Measurements from ENCODE around the gene SCFD2. TPM values are rescaled to one million over a fixed set of nuclear protein-coding genes. Genes with fewer than 3 reads are reported as not detected.
"Not testable (repeated sequence)": the region's sequence is repeated elsewhere in the genome, so short reads cannot be mapped to it uniquely, and the experiment has no call there.

SCFD2 gene
- total RNA-seq, 1 donor from 2014 or later, result 13.2 TPM

GRCh38 chr4:53141308-53141707 is 224.6 kb downstream of the SCFD2 start:
- Histone ChIP-seq H3K27me3 (ENCODE audit: low read depth) (no peaks in the 10 kb centered on the region), H3K36me3 (peaks cover 15% of the 10 kb centered on the region), H3K4me3 (no peak overlapping the region), H3K27ac (no peak overlapping the region), H3K9me3 (no peaks in the 10 kb centered on the region), H3K4me1 (no peaks in the 10 kb centered on the region)
- TF ChIP-seq CTCF (IDR thresholded peaks at IDR 0.05), result no peak
- no peak for ATAC-seq
- DNase-seq, result no peak
- intact Hi-C loops (cut with DNase I), result no loop called here

DNA sequence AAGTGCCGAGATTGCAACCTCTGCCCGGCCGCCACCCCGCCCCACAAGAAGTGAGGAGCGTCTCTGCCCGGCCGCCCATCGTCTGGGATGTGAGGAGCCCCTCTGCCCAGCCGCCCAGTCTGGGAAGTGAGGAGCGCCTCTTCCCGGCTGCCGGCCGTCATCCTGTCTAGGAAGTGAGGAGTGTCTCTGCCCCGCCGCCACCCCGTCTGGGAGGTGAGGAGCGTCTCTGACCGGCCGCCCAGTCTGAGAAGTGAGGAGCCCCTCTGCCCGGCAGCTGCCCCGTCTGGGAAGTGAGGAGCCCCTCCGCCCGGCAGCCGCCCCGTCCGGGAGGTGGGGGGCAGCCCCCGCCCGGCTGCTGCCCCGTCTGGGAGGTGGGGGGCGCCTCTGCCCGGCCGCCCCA is 226.6 kb downstream of the SCFD2 start:
- H3K27ac ChIP-seq; ATAC-seq; H3K27me3 ChIP-seq (ENCODE audit: low read depth); H3K36me3 ChIP-seq; H3K4me1 ChIP-seq; DNase-seq; H3K9me3 ChIP-seq; H3K4me3 ChIP-seq; intact Hi-C loops (cut with DNase I): not testable (repeated sequence)

DNA sequence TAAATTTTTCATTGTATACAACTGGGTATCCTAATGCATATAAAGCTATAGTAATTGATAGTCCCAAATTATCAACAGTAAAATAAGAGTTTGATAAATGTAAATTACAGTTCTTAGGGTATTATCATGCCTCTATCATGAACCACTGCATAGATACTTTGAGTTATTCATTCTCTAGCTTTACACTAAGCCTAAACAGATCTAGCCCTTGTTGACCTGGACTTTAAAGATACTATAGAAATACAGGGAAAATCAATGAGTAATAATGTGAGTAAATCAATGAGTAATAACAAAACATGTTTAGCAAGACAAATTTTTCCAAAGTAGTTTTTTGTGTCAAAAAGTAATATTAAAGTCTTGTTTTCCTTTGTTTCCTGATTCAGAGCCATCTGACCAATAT is 228.4 kb downstream of the SCFD2 start:
- ATAC-seq, result no peak
- Histone ChIP-seq H3K27me3 (ENCODE audit: low read depth) (no peaks in the 10 kb centered on the region), H3K27ac (no peak overlapping the region), H3K4me3 (no peak overlapping the region), H3K4me1 (no peaks in the 10 kb centered on the region), H3K36me3 (no peaks in the 10 kb centered on the region), H3K9me3 (no peaks in the 10 kb centered on the region)
- DNase-seq, result no peak
- TF ChIP-seq CTCF (IDR thresholded peaks at IDR 0.05), result no peak
- intact Hi-C loops (cut with DNase I), result no loop called here

GRCh38 chr4:53136954-53137353 is 228.9 kb downstream of the SCFD2 start:
- Histone ChIP-seq H3K4me1 (no peaks in the 10 kb centered on the region), H3K36me3 (no peaks in the 10 kb centered on the region), H3K4me3 (no peak overlapping the region), H3K27ac (no peak overlapping the region), H3K27me3 (ENCODE audit: low read depth) (no peaks in the 10 kb centered on the region), H3K9me3 (no peaks in the 10 kb centered on the region)
- TF ChIP-seq CTCF (IDR thresholded peaks at IDR 0.05), result no peak
- DNase-seq (no peak), ATAC-seq (no peak)
- intact Hi-C loops (cut with DNase I), result no loop called here

DNA sequence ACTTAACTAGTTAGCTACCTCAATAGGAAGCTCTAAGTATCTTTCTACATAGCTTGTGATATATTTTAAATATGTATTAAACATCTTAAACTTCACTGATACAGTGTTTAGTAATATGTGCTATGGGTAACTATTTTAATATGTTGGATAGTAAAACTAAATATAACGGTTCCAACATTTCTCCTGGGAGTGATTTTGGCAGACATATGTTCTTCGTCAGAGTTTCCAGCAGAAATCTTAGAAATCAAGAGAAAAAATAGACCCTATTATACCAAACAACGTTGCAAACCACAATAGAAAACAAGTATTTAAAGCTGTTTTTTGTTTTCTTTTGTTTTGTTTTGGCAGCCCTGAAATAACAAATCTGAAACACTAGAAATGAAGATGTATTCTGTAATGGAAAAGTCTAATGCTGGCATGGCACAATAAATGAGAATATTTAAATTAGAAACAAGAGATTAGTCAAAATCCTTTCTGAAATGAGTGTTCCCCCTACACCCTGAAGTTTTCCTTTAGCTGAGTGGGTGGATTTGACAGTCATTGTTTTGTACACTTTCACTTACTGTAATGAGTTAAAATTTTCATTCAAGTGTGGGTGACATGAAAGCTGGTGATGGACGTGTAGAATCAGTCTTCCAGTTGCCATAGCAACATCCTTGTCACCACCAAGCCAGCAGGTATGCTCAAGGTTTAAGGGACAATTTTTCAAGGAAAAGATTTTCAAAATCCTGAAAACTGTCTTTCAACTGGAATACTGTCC is 233.5 kb downstream of the SCFD2 start:
- no peak for ATAC-seq
- no peaks in the 10 kb centered on the region for H3K9me3 ChIP-seq
- DNase-seq, result no peak

More for the DNA sequence above, 233.5 kb downstream of the SCFD2 start:
- H3K4me3 ChIP-seq, result no peak overlapping the region
- peaks cover 13% of the 10 kb centered on the region for H3K4me1 ChIP-seq
- intact Hi-C loops (cut with DNase I), result no loop called here
- H3K36me3 ChIP-seq, result no peaks in the 10 kb centered on the region
- no peaks in the 10 kb centered on the region for H3K27me3 ChIP-seq (ENCODE audit: low read depth)
- H3K27ac ChIP-seq, result no peak overlapping the region
- no peak for TF ChIP-seq CTCF (IDR thresholded peaks at IDR 0.05)

Measured in lower lobe of right lung (tissue), 2 donors.